GM18499 (cell line): ENCODE results near the gene LARGE2.
A peak's percentile ranks its signal among the peaks of the same experiment; 100 is the strongest.

ENCODE experiments used
- ATAC-seq: cut with Tn5 transposase; IDR thresholded peaks from one replicate; pipeline ENCODE4 v1.9.1; 2021; ENCODE audit warnings: moderate number of reproducible peaks; ENCODE audit not compliant: insufficient read depth, unreplicated experiment

Gene LARGE2

DNA sequence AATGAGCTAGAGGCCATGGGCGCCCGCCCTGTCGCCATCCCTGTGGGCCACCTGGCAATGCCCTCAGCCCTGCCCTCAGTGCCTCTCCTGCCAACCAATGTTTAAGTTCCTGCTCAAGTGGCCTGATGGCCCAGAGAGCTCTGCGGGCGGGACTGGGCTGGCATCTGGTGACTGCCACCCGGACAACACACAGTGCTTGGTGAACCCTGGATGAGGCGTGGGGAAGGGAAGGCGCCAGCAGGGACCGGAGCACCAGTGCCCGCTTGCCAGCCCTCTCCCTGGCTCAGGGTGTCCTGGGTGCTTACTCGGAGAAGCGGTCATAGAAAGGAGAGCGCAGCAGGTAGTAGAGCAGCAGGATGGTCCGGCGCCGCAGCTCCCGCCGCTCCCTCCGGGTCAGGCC lies 8.9 kb upstream of the LARGE2 start:
- ATAC-seq, result no peak

GRCh38 chr11:45913942-45914635 lies 8.4 kb upstream of the LARGE2 start:
- ATAC-seq, result no peak

GRCh38 chr11:45915446-45915845 lies 7.0 kb upstream of the LARGE2 start:
- ATAC-seq, result no peak

DNA sequence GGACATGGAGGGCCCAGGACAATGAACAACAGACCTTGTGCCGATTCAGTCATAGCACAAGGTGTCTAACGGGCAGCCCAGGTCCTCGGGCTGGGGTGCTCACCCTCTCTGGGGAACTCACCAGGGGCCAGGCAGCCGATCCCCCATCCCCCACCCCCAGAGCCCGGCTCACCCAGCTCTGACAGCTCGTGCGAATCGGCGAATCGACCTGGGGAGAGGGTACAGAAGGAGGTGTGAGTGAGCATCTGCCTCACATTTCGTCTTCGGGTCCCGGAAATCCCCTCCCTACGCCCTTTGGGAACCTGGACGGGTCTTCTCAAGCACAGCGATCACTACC lies 5.2 kb upstream of the LARGE2 start:
- no peak for ATAC-seq

DNA sequence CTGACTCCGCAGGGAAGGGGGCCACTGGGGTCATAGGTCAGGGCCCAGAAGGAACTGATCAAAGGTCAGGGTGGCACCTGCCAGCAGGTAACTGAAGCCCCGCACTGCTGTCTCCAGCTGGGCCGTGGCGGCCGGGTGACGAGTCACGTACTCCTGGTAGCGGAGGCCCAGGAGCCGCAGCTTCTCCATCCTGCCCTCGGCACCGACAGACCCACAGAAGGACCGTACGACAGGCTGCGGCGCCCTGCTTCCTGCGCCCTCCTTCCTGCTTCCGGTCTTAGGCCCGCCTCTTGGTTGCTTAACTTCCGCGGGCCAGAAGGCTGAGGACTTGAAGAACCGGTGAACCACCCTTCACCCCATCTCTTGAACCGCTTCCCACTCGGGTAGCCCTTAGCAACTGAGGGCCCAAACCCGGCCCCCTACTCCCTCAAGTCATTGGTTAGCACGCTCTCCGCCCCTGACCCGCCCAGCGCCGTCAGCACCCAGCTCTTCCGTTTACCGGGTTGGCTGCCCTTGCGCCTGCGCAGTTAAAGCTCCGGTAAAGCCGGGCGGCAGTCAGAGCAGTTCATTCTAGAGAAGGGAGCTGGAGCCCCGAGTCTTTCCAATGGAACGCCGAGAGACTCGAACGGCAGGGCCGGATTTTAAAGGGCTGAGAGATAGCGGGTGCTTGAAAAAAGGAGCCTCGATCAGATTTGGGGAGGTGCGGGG lies 4.7 kb upstream of the LARGE2 start, which contains the start of gene PEX16:
Gene PEX16 (minus strand): TSS at position 255 of the 708 bp plus-strand sequence. CDS start 66 bp downstream, at position 189.
- peak; percentile 91 for ATAC-seq

- ATAC-seq, result no peak
Measured at GRCh38 chr11:45918331-45918941, 4.0 kb upstream of the LARGE2 start.

- no peak for ATAC-seq
Measured at GRCh38 chr11:45918962-45919675, 3.3 kb upstream of the LARGE2 start.

GRCh38 chr11:45919806-45920530 lies 2.5 kb upstream of the LARGE2 start:
- no peak for ATAC-seq

- no peak for ATAC-seq
Measured at GRCh38 chr11:45920531-45921477, 1.7 kb upstream of the LARGE2 start.

DNA sequence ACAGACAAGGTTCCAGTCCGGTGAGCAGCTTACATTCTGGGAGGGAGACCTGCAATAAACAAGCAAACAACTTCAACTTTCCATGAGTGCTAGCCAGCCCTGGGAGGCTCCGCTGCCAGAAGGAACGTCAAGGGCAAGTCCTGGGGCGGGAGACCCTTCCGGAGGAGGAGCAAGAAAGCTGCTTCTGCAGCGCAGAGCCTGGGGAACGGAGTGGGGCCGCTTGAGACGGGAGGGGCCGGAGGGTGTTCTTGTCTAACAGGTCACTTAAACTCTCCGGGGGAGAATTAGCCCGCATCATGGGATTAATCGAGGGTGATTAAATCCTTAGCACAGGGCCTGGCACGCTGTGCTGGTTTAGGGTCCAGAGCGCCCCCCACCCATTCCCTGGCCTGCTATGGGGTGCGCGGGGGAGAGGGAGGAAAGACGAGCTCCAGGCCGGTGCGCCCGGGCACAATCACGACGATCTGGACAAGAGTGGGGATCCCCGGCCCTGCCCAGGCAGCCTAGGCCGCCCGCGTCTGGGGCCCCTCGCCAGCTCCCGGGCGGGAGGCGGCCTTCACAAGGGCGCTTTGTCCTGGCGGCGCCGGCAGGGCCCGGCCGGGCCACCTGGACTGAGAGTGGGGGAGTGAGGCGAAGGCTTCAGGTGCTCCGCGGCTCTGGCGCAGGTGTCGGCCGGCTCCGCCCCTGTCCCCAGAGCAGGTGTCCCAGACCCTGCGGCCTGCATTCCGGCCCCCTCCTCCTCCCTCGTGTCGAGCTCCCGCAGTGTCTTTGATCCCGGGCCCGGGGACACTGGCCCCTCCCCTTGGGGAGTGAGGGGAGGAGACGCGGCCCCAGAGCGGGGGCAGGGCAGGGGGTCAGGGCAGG lies 663 bp upstream of the LARGE2 start:
- ATAC-seq, result no peak

- no peak for ATAC-seq
Measured at GRCh38 chr11:45924036-45924915, 1.8 kb downstream of the LARGE2 start.

DNA sequence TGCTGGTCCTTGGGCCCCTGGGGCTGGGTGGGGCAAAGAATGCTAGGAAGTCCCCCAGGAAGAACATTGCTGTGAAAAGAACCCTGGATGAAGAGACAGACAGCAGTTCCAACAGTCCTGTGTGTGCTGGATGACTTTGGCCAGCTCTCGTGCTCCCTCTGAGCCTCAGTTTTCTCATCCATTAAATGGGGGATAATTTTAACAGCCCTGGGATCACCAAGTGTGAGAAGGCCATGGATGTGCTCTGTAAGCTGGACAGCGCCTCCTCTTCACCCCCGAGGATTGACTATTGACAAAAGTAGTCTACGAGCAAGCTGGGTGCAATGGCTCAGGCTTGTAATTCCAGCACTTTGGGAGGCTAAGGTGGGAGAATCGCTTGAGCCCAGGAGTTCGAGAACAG lies 2.5 kb downstream of the LARGE2 start:
- ATAC-seq, result no peak

- ATAC-seq, result no peak
Measured at GRCh38 chr11:45925550-45925949, 3.1 kb downstream of the LARGE2 start.

DNA sequence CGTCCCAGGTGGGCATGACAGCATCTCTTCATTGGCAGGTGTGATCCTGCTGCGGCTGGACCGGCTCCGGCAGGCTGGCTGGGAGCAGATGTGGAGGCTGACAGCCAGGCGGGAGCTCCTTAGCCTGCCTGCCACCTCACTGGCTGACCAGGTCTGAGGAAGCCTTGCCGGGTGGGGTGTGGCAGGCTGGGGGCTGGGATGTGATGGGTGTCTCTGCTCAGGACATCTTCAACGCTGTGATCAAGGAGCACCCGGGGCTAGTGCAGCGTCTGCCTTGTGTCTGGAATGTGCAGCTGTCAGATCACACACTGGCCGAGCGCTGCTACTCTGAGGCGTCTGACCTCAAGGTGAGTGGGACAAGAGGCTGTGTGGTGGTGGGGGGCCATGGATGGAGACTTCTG lies 3.5 kb downstream of the LARGE2 start:
- no peak for ATAC-seq

DNA sequence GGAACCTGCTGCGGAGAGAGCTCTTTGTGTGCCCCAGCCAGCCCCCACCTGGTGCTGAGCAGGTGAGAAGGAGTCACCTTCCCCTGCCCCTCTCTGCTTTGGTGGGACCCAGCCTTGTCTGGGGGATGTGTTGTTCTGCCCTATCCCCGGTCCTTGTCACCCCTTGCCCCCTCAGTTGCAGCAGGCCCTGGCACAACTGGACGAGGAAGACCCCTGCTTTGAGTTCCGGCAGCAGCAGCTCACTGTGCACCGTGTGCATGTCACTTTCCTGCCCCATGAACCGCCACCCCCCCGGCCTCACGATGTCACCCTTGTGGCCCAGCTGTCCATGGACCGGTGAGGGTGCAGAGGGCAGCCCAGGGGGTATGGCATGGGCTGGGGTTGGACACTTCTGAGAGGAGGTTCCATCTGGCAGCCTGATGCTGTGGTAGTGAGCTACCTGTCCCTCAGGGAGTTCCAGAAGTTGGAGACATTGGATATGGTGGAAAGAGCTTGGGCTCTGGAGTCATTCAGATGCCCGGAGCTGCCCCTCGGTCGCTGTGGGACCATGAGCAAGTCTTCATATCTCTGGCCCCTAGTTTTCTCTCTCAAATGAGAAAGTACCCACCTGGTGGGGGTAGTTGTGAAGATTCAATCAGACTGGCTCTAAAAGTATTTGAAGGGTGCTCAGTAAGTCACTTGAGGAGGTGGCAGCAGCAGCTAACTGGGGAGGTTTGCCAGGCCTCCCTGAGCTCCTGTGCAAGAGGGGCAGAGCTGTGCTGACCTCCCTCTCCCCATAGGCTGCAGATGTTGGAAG lies 4.3 kb downstream of the LARGE2 start:
- no peak for ATAC-seq

DNA sequence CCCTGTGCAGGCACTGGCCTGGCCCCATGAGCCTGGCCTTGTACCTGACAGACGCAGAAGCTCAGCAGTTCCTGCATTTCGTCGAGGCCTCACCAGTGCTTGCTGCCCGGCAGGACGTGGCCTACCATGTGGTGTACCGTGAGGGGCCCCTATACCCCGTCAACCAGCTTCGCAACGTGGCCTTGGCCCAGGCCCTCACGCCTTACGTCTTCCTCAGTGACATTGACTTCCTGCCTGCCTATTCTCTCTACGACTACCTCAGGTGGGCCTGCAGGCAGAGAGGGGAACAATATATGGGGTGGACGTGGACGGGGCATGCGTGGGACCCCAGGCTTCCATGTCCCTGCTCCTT lies 4.9 kb downstream of the LARGE2 start:
- no peak for ATAC-seq
